CD14-positive monocyte (primary cell): Measurements from ENCODE around the gene MEG3. TPM values are rescaled to one million over a fixed set of nuclear protein-coding genes. Genes with fewer than 3 reads are reported as not detected.

Experiments used
- DNase-seq, 3 donors: peaks; one replicate each; pipeline ENCODE4 v3.0.0-alpha.2; 2011 to 2022
- H2AFZ ChIP-seq: 2 replicates; pipeline ENCODE4 v1.6.0; 2012; ENCODE audit warnings: mild to moderate bottlenecking, low read depth, low read length, inconsistent platforms; ENCODE audit not compliant: insufficient read depth, poor library complexity, severe bottlenecking
- H3K27ac ChIP-seq, 2 donors: 1 replicate in 1 of 2; 2 replicates in 1 of 2; pipeline ENCODE4 v1.5.1; 2012 to 2013; ENCODE audit warnings: low read length in 2 of 2, control low read depth in 1 of 2, inconsistent platforms in 1 of 2, low read depth in 1 of 2, mild to moderate bottlenecking in 1 of 2
- H3K27me3 ChIP-seq, 2 donors: one replicate each; pipeline versions ENCODE4 v1.6.0 to v1.6.1; 2011 to 2013; ENCODE audit warnings: low read length in 2 of 2; ENCODE audit not compliant: control insufficient read depth in 2 of 2, insufficient read depth in 2 of 2
- H3K36me3 ChIP-seq, 2 donors: replicated peaks in 1 of 2; 1 replicate in 1 of 2; 2 replicates in 1 of 2; pipeline versions ENCODE4 v1.5.1 to v1.6.1; 2012 to 2013; ENCODE audit warnings: low read length in 2 of 2, control low read depth in 1 of 2, inconsistent platforms in 1 of 2, mild to moderate bottlenecking in 1 of 2; ENCODE audit not compliant: insufficient read depth in 2 of 2, control insufficient read depth in 1 of 2
- H3K4me1 ChIP-seq, 2 donors: 1 replicate in 1 of 2; 2 replicates in 1 of 2; pipeline versions ENCODE4 v1.5.1 to v1.6.1; 2012 to 2013; ENCODE audit warnings: low read length in 2 of 2, control low read depth in 1 of 2, inconsistent platforms in 1 of 2, mild to moderate bottlenecking in 1 of 2, moderate library complexity in 1 of 2; ENCODE audit not compliant: insufficient read depth in 2 of 2, control insufficient read depth in 1 of 2
- H3K4me2 ChIP-seq: replicated peaks from 2 replicates; pipeline ENCODE3; 2012; ENCODE audit warnings: low read length, moderate library complexity, mild to moderate bottlenecking; ENCODE audit not compliant: poor library complexity, severe bottlenecking; ENCODE audit errors: extremely low read depth
- H3K4me3 ChIP-seq, 3 experiments: fragments of 200-600 bp in 1 of 3; sonication (generic) in 1 of 3; replicated peaks in 1 of 3; 1 replicate in 2 of 3; 2 replicates in 1 of 3; pipeline ENCODE4 v1.5.1; 2011 to 2013; ENCODE audit warnings: low read length in 3 of 3, mild to moderate bottlenecking in 3 of 3, control low read depth in 2 of 3, low read depth in 2 of 3, inconsistent platforms in 1 of 3, moderate library complexity in 1 of 3
- H3K79me2 ChIP-seq: 2 replicates; pipeline ENCODE4 v1.6.0; 2012; ENCODE audit warnings: mild to moderate bottlenecking, control low read depth, inconsistent platforms, low read length, moderate library complexity; ENCODE audit not compliant: insufficient read depth
- H3K9ac ChIP-seq: 2 replicates; pipeline ENCODE4 v1.6.0; 2017; ENCODE audit warnings: low read length, mild to moderate bottlenecking; ENCODE audit not compliant: insufficient read depth, poor library complexity, severe bottlenecking
- H3K9me3 ChIP-seq, 2 donors: replicated peaks in 1 of 2; 1 replicate in 1 of 2; 2 replicates in 1 of 2; pipeline versions ENCODE4 v1.5.1 to v1.6.1; 2012 to 2013; ENCODE audit warnings: low read length in 2 of 2, control low read depth in 1 of 2; ENCODE audit not compliant: control insufficient read depth in 1 of 2, insufficient read depth in 1 of 2
- H4K20me1 ChIP-seq: 2 replicates; pipeline ENCODE4 v1.6.0; 2012; ENCODE audit warnings: mild to moderate bottlenecking, low read length, control low read depth, moderate library complexity; ENCODE audit not compliant: insufficient read depth
- H3K27ac Mint-ChIP-seq, 7 donors: one replicate each; pipeline ENCODE4 v1.8.0; 2020; ENCODE audit warnings: mild to moderate bottlenecking in 7 of 7, mixed read lengths in 7 of 7, moderate library complexity in 6 of 7, inconsistent platforms in 2 of 7
- H3K27me3 Mint-ChIP-seq, 3 donors: one replicate each; pipeline ENCODE4 v1.8.0; 2021 to 2022; ENCODE audit warnings: low read depth in 3 of 3, mild to moderate bottlenecking in 3 of 3, mixed read lengths in 3 of 3, moderate library complexity in 3 of 3, inconsistent platforms in 1 of 3
- H3K36me3 Mint-ChIP-seq, 2 donors: one replicate each; pipeline ENCODE4 v1.8.0; 2020; ENCODE audit warnings: mixed read lengths in 2 of 2, inconsistent platforms in 1 of 2, mild to moderate bottlenecking in 1 of 2
- H3K4me1 Mint-ChIP-seq: one replicate; pipeline ENCODE4 v1.8.0; 2020; ENCODE audit warnings: mild to moderate bottlenecking, mixed read lengths
- H3K4me3 Mint-ChIP-seq, 2 donors: one replicate each; pipeline ENCODE4 v1.8.0; 2020; ENCODE audit warnings: mild to moderate bottlenecking in 2 of 2, mixed read lengths in 2 of 2, moderate library complexity in 1 of 2
- H3K9me3 Mint-ChIP-seq, 7 donors: one replicate each; pipeline ENCODE4 v1.8.0; 2020 to 2022; ENCODE audit warnings: mixed read lengths in 7 of 7, mild to moderate bottlenecking in 6 of 7, moderate library complexity in 6 of 7, inconsistent platforms in 2 of 7
- WGBS: methylation state at CpG from one replicate; pipeline ENCODE4 v1.1.5; 2013; ENCODE audit warnings: missing lambda C conversion rate; ENCODE audit not compliant: insufficient coverage; 5-methylcytosine and 5-hydroxymethylcytosine counted together
- intact Hi-C, 2 donors: fragments of 100-400 bp; cut with micrococcal nuclease; formaldehyde crosslinking; loops; one replicate each; pipeline versions ENCODE4 v1.15.0 to v1.15.1; 2023
- polyA plus RNA-seq, 3 donors: library from polyadenylated mRNA; depleted of rRNA in 1 of 3; unstranded in 2 of 3; stranded (reverse) in 1 of 3; fragments of 300-500 nt in 2 of 3; fragments of >200 nt in 1 of 3; fragmentation: Illumina TruSeq in 2 of 3; gene quantifications; 1 replicate in 2 of 3; 2 replicates in 1 of 3; pipeline ENCODE4 v1.2.3, GENCODE V29; 2012 to 2021
- TF ChIP-seq, protein P1 (sequence below): fragments of 200-600 bp; IDR thresholded peaks from one replicate; pipeline ENCODE4 v1.8.0; 2022; ENCODE audit warnings: antibody characterized with exemption, mild to moderate bottlenecking

MEG3 gene
- polyA plus RNA-seq, 3 donors = 1.7 TPM; not detected in 2

GRCh38 chr14:100782516-100783320, 43.2 kb upstream of the MEG3 start:
- TF ChIP-seq, protein P1, sequence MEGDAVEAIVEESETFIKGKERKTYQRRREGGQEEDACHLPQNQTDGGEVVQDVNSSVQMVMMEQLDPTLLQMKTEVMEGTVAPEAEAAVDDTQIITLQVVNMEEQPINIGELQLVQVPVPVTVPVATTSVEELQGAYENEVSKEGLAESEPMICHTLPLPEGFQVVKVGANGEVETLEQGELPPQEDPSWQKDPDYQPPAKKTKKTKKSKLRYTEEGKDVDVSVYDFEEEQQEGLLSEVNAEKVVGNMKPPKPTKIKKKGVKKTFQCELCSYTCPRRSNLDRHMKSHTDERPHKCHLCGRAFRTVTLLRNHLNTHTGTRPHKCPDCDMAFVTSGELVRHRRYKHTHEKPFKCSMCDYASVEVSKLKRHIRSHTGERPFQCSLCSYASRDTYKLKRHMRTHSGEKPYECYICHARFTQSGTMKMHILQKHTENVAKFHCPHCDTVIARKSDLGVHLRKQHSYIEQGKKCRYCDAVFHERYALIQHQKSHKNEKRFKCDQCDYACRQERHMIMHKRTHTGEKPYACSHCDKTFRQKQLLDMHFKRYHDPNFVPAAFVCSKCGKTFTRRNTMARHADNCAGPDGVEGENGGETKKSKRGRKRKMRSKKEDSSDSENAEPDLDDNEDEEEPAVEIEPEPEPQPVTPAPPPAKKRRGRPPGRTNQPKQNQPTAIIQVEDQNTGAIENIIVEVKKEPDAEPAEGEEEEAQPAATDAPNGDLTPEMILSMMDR = no peak
- no peaks in the 10 kb centered on the region for H3K27me3 ChIP-seq
- H3K9me3 ChIP-seq = no peaks in the 10 kb centered on the region
- H3K4me1 ChIP-seq = no peaks in the 10 kb centered on the region
- intact Hi-C loops = no loop called here
- no peaks in the 10 kb centered on the region for H4K20me1 ChIP-seq
- no peaks in the 10 kb centered on the region for H3K79me2 ChIP-seq
- H3K27ac Mint-ChIP-seq = no peak overlapping the region
- H3K4me3 ChIP-seq = no peak overlapping the region
- H3K9ac ChIP-seq = no peak overlapping the region
- no peaks in the 10 kb centered on the region for H3K9me3 Mint-ChIP-seq
- H2AFZ ChIP-seq = no peak overlapping the region
- peaks cover 1 to 2% (median 1%) of the 10 kb centered on the region in 3 donors for H3K27me3 Mint-ChIP-seq
- no peak overlapping the region for H3K4me2 ChIP-seq
- H3K36me3 ChIP-seq = no peaks in the 10 kb centered on the region
- H3K27ac ChIP-seq = no peak overlapping the region
- no peak overlapping the region for H3K4me3 Mint-ChIP-seq
- 76% methylated on average over 12 of the region's 13 CpGs for WGBS
- no peaks in the 10 kb centered on the region for H3K36me3 Mint-ChIP-seq
- no peaks in the 10 kb centered on the region for H3K4me1 Mint-ChIP-seq
- no peak for DNase-seq

- H3K36me3 ChIP-seq = no peaks in the 10 kb centered on the region
- H3K4me3 ChIP-seq = no peak overlapping the region
- Mint-ChIP-seq H3K27ac (no peak overlapping the region), H3K4me1 (no peaks in the 10 kb centered on the region), H3K4me3 (no peak overlapping the region), H3K36me3 (no peaks in the 10 kb centered on the region), H3K9me3 (no peaks in the 10 kb centered on the region), H3K27me3 (peaks cover 1 to 2% (median 2%) of the 10 kb centered on the region in 3 donors)
- WGBS = 93% methylated on average over 26 of the region's 27 CpGs
- no peak for DNase-seq
- H3K4me2 ChIP-seq = no peak overlapping the region
- no peaks in the 10 kb centered on the region for H3K27me3 ChIP-seq
- no peaks in the 10 kb centered on the region for H3K9me3 ChIP-seq
- no peak overlapping the region for H2AFZ ChIP-seq
- H3K27ac ChIP-seq = no peak overlapping the region
- no peak overlapping the region for H3K9ac ChIP-seq
- TF ChIP-seq, protein P1 = no peak
- intact Hi-C loops = no loop called here
- no peaks in the 10 kb centered on the region for H4K20me1 ChIP-seq
- H3K4me1 ChIP-seq = no peaks in the 10 kb centered on the region
- no peaks in the 10 kb centered on the region for H3K79me2 ChIP-seq
These were observed 42.1 kb upstream of the MEG3 start for GRCh38 chr14:100783630-100784370.
